ENCODE measurements around the gene HLF.

Gene HLF

DNA sequence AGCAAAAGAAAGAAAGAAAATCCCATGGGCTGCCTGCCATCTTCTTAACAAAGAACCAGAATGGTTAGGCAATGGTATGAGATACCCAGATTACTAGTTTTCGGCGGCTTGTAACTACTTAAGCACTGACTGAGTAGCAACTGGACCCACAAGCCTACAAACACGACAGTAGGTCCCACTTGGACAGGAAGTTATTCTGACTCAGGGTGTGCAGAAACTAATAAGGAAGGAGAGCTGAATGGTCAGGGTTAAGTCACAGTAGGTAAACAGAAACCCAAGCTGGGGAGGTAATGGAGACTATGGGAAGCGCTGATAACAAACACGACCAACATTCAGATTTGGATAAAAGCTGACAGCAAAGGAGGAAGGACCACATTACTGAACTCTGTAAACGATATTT lies 10.4 kb upstream of the HLF start:
- DNase-seq (ENCODE audit: extremely low read depth, insufficient read length) = no peak
- TF ChIP-seq, protein P1, sequence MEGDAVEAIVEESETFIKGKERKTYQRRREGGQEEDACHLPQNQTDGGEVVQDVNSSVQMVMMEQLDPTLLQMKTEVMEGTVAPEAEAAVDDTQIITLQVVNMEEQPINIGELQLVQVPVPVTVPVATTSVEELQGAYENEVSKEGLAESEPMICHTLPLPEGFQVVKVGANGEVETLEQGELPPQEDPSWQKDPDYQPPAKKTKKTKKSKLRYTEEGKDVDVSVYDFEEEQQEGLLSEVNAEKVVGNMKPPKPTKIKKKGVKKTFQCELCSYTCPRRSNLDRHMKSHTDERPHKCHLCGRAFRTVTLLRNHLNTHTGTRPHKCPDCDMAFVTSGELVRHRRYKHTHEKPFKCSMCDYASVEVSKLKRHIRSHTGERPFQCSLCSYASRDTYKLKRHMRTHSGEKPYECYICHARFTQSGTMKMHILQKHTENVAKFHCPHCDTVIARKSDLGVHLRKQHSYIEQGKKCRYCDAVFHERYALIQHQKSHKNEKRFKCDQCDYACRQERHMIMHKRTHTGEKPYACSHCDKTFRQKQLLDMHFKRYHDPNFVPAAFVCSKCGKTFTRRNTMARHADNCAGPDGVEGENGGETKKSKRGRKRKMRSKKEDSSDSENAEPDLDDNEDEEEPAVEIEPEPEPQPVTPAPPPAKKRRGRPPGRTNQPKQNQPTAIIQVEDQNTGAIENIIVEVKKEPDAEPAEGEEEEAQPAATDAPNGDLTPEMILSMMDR (IDR thresholded peaks at IDR 0.05; ENCODE audit: insufficient read depth, low read length, poor library complexity, severe bottlenecking) = no peak
- Histone ChIP-seq H3K4me3 (replicated peaks; ENCODE audit: low read depth, low read length) (no peak overlapping the region), H3K27me3 (replicated peaks; ENCODE audit: control insufficient read depth, insufficient read depth, low read length) (no peaks in the 10 kb centered on the region), H3K36me3 (ENCODE audit: control insufficient read depth, insufficient read depth, low read length) (no peaks in the 10 kb centered on the region)

DNA sequence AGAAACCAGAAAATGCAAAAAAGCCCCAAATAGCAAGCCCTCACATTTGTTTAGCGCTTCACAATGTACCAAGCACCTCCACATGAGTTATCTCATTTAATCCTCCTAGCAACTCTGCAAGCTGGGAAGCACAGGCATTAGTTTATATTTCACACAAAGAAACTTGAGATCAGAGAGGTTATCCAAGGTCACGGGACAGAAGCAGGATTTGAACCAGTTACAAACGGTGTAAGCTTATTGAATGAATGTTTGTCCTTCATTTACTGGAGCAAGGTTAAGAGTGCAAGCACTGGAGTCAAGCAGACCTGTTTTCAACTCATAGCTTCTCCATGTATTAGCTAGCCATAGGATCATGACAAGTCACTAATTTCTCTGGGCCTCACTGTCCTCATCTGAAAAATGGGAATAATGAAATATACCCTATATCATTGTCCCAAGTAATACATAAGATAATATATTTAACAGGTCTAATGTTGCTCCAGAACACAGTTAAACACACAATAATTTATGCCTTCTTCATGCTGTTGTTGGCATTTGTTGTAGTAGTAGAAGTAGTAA lies 6.1 kb upstream of the HLF start:
- no peak for DNase-seq (ENCODE audit: extremely low read depth, insufficient read length)
- Histone ChIP-seq H3K36me3 (ENCODE audit: control insufficient read depth, insufficient read depth, low read length) (no peaks in the 10 kb centered on the region), H3K27me3 (replicated peaks; ENCODE audit: control insufficient read depth, insufficient read depth, low read length) (no peaks in the 10 kb centered on the region; the same call in 1 of the 2 replicates), H3K4me3 (replicated peaks; ENCODE audit: low read depth, low read length) (no peak overlapping the region)
- TF ChIP-seq, protein P1 (IDR thresholded peaks at IDR 0.05; ENCODE audit: insufficient read depth, low read length, poor library complexity, severe bottlenecking) = no peak

DNA sequence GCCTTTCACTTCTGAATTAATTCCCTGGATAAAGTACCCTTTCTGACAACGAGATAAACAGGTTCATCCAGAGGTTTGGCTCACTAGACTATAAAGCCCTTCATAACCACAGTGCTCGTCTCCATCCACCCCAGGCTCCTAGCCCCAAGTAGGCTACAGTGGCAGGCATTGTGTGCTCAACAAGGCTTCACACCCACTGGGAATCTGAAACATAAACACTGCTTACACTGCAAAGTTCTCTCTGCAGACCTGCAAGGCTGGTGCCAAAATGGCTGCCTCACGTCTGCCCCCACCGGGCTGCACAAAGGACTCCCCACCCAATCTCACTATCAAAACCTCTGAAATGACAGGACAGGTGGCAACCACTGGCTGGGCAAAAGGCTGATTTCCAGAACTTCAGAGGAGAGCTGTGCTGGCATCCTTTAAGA lies 5.1 kb upstream of the HLF start:
- TF ChIP-seq, protein P1 (IDR thresholded peaks at IDR 0.05; ENCODE audit: insufficient read depth, low read length, poor library complexity, severe bottlenecking) = no peak
- Histone ChIP-seq H3K4me3 (replicated peaks; ENCODE audit: low read depth, low read length) (no peak overlapping the region), H3K36me3 (ENCODE audit: control insufficient read depth, insufficient read depth, low read length) (no peaks in the 10 kb centered on the region), H3K27me3 (replicated peaks; ENCODE audit: control insufficient read depth, insufficient read depth, low read length) (no peaks in the 10 kb centered on the region; the same call in 1 of the 2 replicates)
- DNase-seq (ENCODE audit: extremely low read depth, insufficient read length) = no peak

DNA sequence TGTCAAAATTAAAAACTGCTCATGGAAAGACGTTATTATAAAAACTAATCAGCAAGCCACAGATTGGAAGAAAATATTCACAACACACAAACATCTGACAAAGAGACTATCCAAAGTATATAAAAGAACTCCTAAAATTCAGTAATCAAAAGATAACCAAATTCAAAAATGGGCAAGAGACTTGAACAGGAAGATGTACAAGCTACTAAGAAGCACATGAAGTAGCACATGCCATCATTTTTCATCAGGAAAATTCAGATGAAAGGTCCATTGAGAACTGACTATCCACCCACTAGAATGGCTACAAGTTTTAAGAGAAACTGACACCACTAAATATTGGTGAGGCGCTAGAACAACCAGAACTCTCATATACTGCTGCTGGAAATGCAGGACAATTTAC lies 3.4 kb upstream of the HLF start:
- TF ChIP-seq, protein P1 (IDR thresholded peaks at IDR 0.05; ENCODE audit: insufficient read depth, low read length, poor library complexity, severe bottlenecking) = no peak
- H3K27me3 ChIP-seq (replicated peaks; ENCODE audit: control insufficient read depth, insufficient read depth, low read length) = no peaks in the 10 kb centered on the region; the same call in 1 of the 2 replicates
- no peaks in the 10 kb centered on the region for H3K36me3 ChIP-seq (ENCODE audit: control insufficient read depth, insufficient read depth, low read length)
- no peak for DNase-seq (ENCODE audit: extremely low read depth, insufficient read length)
- no peak overlapping the region for H3K4me3 ChIP-seq (replicated peaks; ENCODE audit: low read depth, low read length)

DNA sequence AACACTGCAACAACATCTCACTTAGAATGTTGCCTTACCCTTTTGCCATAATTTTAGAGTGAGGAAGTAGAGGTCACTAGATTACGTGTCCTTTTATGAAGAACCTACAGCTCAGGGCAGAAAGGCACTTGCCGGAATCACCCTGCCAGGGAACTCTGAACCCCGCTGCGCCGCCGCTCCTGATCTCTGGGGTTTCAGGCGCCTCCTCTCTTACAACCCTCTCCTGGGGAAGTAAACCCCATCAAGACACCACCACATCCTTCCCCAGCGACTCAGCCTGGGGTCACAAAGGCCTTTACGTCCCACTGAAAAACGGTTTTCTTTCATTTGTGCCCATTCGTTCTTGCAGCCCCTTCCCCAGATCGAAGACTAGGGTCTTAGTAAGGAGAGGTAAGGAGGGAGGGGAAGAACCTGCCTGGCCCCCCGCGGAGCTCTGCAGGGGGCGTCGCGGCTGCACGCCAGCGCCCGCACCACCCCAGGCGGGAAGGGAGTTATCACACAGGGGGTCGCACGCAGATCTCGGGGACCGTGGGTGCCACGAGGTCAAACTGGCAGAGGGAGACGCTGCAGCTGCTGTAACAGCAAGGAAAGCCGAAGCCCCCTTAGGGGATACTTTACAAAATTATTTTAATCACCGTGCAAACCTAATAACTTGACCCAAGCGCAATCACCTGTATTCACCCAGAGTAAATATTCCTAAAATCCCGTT lies 1.0 kb upstream of the HLF start:
- H3K4me3 ChIP-seq (replicated peaks; ENCODE audit: low read depth, low read length) = no peak overlapping the region
- DNase-seq (ENCODE audit: extremely low read depth, insufficient read length) = no peak
- H3K36me3 ChIP-seq (ENCODE audit: control insufficient read depth, insufficient read depth, low read length) = no peaks in the 10 kb centered on the region
- TF ChIP-seq, protein P1 (IDR thresholded peaks at IDR 0.05; ENCODE audit: insufficient read depth, low read length, poor library complexity, severe bottlenecking) = no peak
- no peaks in the 10 kb centered on the region; the same call in 1 of the 2 replicates for H3K27me3 ChIP-seq (replicated peaks; ENCODE audit: control insufficient read depth, insufficient read depth, low read length)

Data from GM06990 (cell line).